ENCODE results near the gene ACTR3. TPM values are rescaled to one million over a fixed set of nuclear protein-coding genes. Genes with fewer than 3 reads are reported as not detected.

ACTR3 gene
- total and polyA plus RNA-seq, 4 donors = 35.5 to 260 (median 184) TPM

DNA sequence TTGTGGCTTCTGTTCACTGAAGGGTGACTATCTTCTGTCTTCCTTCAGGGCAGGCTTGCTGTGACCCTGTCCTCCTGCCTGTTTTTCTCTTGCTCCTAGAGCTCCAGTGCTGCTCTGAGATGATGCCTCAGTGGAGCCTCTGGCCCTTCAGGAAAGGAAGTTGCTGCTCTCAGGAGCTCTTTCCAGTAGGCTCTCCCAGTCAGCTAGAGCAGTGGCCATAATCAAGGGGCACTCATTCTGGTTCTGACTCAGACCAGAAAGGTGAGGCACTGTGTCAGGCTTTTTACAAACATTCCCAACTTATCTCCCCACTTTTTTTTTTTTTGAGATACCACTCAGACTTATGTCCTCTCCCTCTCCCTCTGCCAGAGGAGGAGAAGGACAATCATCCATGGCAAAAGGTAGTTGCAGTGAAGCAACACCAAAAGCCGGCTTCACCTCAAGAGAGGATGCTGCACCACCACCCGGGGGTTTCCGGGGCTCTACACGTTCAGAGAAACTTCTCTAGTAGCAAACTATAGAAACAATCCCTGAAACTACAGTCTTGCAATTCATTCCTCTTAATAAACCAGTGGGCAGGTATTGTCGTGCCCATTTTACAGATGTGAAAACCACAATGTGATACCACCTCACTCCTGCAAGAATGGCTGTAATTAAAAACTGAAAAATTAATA is 115.4 kb downstream of the ACTR3 start:
- Histone ChIP-seq H3K9me3 (ENCODE audit: control insufficient read depth in 4 of 4, insufficient read depth in 3 of 4, low read length in 3 of 4) (peaks cover 0 to 3% (median 0%) of the 10 kb centered on the region in 4 donors), H3K36me3 (ENCODE audit: control insufficient read depth in 4 of 4, insufficient read depth in 4 of 4, low read length in 4 of 4) (no peaks in the 10 kb centered on the region), H3K9ac (ENCODE audit: insufficient read depth in 1 of 2, low read length in 2 of 2) (no peak overlapping the region), H3K27me3 (ENCODE audit: control insufficient read depth in 3 of 3, insufficient read depth in 3 of 3, low read length in 2 of 3) (no peaks in the 10 kb centered on the region), H3K4me3 (no peak overlapping the region), H3K27ac (ENCODE audit: low read depth in 1 of 2, low read length in 1 of 2) (no peak overlapping the region), H3K4me1 (ENCODE audit: control insufficient read depth in 5 of 5, insufficient read depth in 5 of 5, low read length in 5 of 5) (peaks cover 0 to 3% (median 0%) of the 10 kb centered on the region in 5 donors)
- ATAC-seq (ENCODE audit: insufficient read depth, low FRiP score) = no peak
- no peak for DNase-seq
- no peak for TF ChIP-seq CTCF (IDR thresholded peaks at IDR 0.05; ENCODE audit: control extremely low read depth, extremely low read depth)
- WGBS, 2 donors = 90 to 93% methylated on average over 5 of the region's 5 CpGs

DNA sequence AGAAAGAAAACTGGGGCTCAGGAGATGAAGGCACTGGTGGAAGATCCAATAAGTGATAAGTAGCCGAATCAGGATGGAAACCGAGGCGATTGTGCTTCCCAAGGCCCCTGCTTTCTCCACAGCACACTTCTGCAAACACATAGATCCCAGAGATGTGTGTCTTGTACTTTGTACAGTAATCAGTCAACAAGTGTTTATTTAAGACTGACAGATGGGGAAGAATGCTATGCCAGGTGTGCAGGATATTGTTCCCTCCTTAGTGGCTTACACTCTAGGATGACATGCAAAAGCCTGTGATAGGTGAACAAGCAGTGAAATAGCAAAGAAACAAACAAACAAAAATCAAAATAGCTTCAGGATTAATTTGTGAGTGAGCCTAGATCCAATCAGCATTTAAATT is 116.6 kb downstream of the ACTR3 start:
- H3K4me1 ChIP-seq (ENCODE audit: control insufficient read depth in 5 of 5, insufficient read depth in 5 of 5, low read length in 5 of 5) = no peaks in the 10 kb centered on the region
- no peaks in the 10 kb centered on the region for H3K36me3 ChIP-seq (ENCODE audit: control insufficient read depth in 4 of 4, insufficient read depth in 4 of 4, low read length in 4 of 4)
- H3K9ac ChIP-seq (ENCODE audit: insufficient read depth in 1 of 2, low read length in 2 of 2) = no peak overlapping the region
- no peak for DNase-seq
- peaks cover 0 to 3% (median 0%) of the 10 kb centered on the region in 4 donors for H3K9me3 ChIP-seq (ENCODE audit: control insufficient read depth in 4 of 4, insufficient read depth in 3 of 4, low read length in 3 of 4)
- no peaks in the 10 kb centered on the region for H3K27me3 ChIP-seq (ENCODE audit: control insufficient read depth in 3 of 3, insufficient read depth in 3 of 3, low read length in 2 of 3)
- TF ChIP-seq CTCF (IDR thresholded peaks at IDR 0.05; ENCODE audit: control extremely low read depth, extremely low read depth) = no peak
- no peak overlapping the region for H3K4me3 ChIP-seq
- no peak overlapping the region for H3K27ac ChIP-seq (ENCODE audit: low read depth in 1 of 2, low read length in 1 of 2)
- 84 to 94% methylated on average over 3 of the region's 3 CpGs for WGBS, 2 donors
- ATAC-seq (ENCODE audit: insufficient read depth, low FRiP score) = no peak

DNA sequence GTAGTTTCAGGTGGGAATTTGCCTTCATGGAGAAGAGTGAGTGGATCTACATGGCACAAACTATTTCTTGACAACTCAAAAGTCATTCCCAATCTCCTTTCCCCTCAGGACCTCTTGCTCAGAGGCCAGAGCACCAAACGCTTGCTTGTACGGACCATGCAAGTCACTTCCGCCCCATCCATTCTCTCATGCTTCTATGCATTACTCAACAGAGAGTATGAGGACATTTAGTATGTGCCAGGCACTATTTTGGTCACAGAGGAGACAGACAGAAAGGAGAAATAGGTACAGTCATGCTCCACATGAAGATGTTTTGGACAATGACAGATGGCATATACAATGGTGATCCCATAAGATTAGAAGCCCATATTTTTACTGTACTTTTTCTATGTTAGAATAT is 117.5 kb downstream of the ACTR3 start:
- Histone ChIP-seq H3K4me1 (ENCODE audit: control insufficient read depth in 5 of 5, insufficient read depth in 5 of 5, low read length in 5 of 5) (no peaks in the 10 kb centered on the region), H3K9me3 (ENCODE audit: control insufficient read depth in 4 of 4, insufficient read depth in 3 of 4, low read length in 3 of 4) (peaks cover 0 to 4% (median 0%) of the 10 kb centered on the region in 4 donors), H3K4me3 (no peak overlapping the region), H3K27me3 (ENCODE audit: control insufficient read depth in 3 of 3, insufficient read depth in 3 of 3, low read length in 2 of 3) (no peaks in the 10 kb centered on the region), H3K27ac (ENCODE audit: low read depth in 1 of 2, low read length in 1 of 2) (no peak overlapping the region), H3K36me3 (ENCODE audit: control insufficient read depth in 4 of 4, insufficient read depth in 4 of 4, low read length in 4 of 4) (no peaks in the 10 kb centered on the region), H3K9ac (ENCODE audit: insufficient read depth in 1 of 2, low read length in 2 of 2) (no peak overlapping the region)
- TF ChIP-seq CTCF (IDR thresholded peaks at IDR 0.05; ENCODE audit: control extremely low read depth, extremely low read depth) = no peak
- 84 to 90% methylated on average over 3 of the region's 3 CpGs for WGBS, 2 donors
- ATAC-seq (ENCODE audit: insufficient read depth, low FRiP score) (no peak), DNase-seq (no peak)

GRCh38 chr2:114008720-114009119 is 118.8 kb downstream of the ACTR3 start:
- no peak for ATAC-seq (ENCODE audit: insufficient read depth, low FRiP score)
- no peak overlapping the region for H3K27ac ChIP-seq (ENCODE audit: low read depth in 1 of 2, low read length in 1 of 2)

More at GRCh38 chr2:114008720-114009119, 118.8 kb downstream of the ACTR3 start:
- Histone ChIP-seq H3K9me3 (ENCODE audit: control insufficient read depth in 4 of 4, insufficient read depth in 3 of 4, low read length in 3 of 4) (peaks cover 0 to 5% (median 0%) of the 10 kb centered on the region in 4 donors), H3K9ac (ENCODE audit: insufficient read depth in 1 of 2, low read length in 2 of 2) (no peak overlapping the region), H3K4me3 (no peak overlapping the region), H3K36me3 (ENCODE audit: control insufficient read depth in 4 of 4, insufficient read depth in 4 of 4, low read length in 4 of 4) (no peaks in the 10 kb centered on the region), H3K27me3 (ENCODE audit: control insufficient read depth in 3 of 3, insufficient read depth in 3 of 3, low read length in 2 of 3) (no peaks in the 10 kb centered on the region), H3K4me1 (ENCODE audit: control insufficient read depth in 5 of 5, insufficient read depth in 5 of 5, low read length in 5 of 5) (no peaks in the 10 kb centered on the region)
- WGBS, 2 donors = 76 to 84% methylated on average over 4 of the region's 4 CpGs
- no peak for TF ChIP-seq CTCF (IDR thresholded peaks at IDR 0.05; ENCODE audit: control extremely low read depth, extremely low read depth)
- DNase-seq = no peak

Data from lung (tissue), 12 donors.